ENCODE results near the gene RPTOR.

The RPTOR gene

GRCh38 chr17:80655608-80656007, 111.0 kb downstream of the RPTOR start:
- TF ChIP-seq EZH2 (IDR thresholded peaks at IDR 0.05; ENCODE audit: borderline replicate concordance, low read length) = no peak
- no peaks in the 10 kb centered on the region; the same call in 1 of the 2 replicates for H3K36me3 ChIP-seq (ENCODE audit: insufficient read depth, low read length)
- no peak overlapping the region for H2AFZ ChIP-seq (ENCODE audit: low read length)
- H4K20me1 ChIP-seq (ENCODE audit: insufficient read depth, low read length) = no peaks in the 10 kb centered on the region
- H3K79me2 ChIP-seq (ENCODE audit: insufficient read depth, low read length) = peaks cover 11% of the 10 kb centered on the region; the same call in 1 of the 2 replicates
- no peaks in the 10 kb centered on the region for H3F3A ChIP-seq (ENCODE audit: insufficient read depth, low read length)
- no peak overlapping the region for H3K4me3 ChIP-seq (ENCODE audit: low read depth, low read length, poor library complexity, severe bottlenecking)
- no peaks in the 10 kb centered on the region for H3K9me2 ChIP-seq (ENCODE audit: low read depth, low read length)
- peaks cover 11% of the 10 kb centered on the region for H3K4me1 ChIP-seq (ENCODE audit: insufficient read depth, low read length, severe bottlenecking)
- no peaks in the 10 kb centered on the region for H3K27me3 ChIP-seq (ENCODE audit: insufficient read depth, low read length)
- H3K4me2 ChIP-seq (ENCODE audit: low read length) = no peak overlapping the region
- peaks cover 7% of the 10 kb centered on the region; the same call in 1 of the 2 replicates for H3K9me3 ChIP-seq (ENCODE audit: low read length)
- no peak overlapping the region for H3K27ac ChIP-seq (ENCODE audit: low read depth, low read length, poor library complexity, severe bottlenecking)
- H3K9ac ChIP-seq (ENCODE audit: low read length) = no peak overlapping the region

GRCh38 chr17:80656590-80656989, 112.0 kb downstream of the RPTOR start:
- Histone ChIP-seq H2AFZ (ENCODE audit: low read length) (no peak overlapping the region), H3K9me2 (ENCODE audit: low read depth, low read length) (no peaks in the 10 kb centered on the region), H3K9ac (ENCODE audit: low read length) (no peak overlapping the region), H3K79me2 (ENCODE audit: insufficient read depth, low read length) (peaks cover 11% of the 10 kb centered on the region; the same call in 1 of the 2 replicates), H3K36me3 (ENCODE audit: insufficient read depth, low read length) (no peaks in the 10 kb centered on the region; the same call in 1 of the 2 replicates), H3K4me3 (ENCODE audit: low read depth, low read length, poor library complexity, severe bottlenecking) (no peak overlapping the region), H3F3A (ENCODE audit: insufficient read depth, low read length) (no peaks in the 10 kb centered on the region), H3K27me3 (ENCODE audit: insufficient read depth, low read length) (no peaks in the 10 kb centered on the region), H3K27ac (ENCODE audit: low read depth, low read length, poor library complexity, severe bottlenecking) (no peak overlapping the region), H4K20me1 (ENCODE audit: insufficient read depth, low read length) (no peaks in the 10 kb centered on the region), H3K4me2 (ENCODE audit: low read length) (no peak overlapping the region), H3K4me1 (ENCODE audit: insufficient read depth, low read length, severe bottlenecking) (peaks cover 12% of the 10 kb centered on the region), H3K9me3 (ENCODE audit: low read length) (peaks cover 7% of the 10 kb centered on the region; the same call in 1 of the 2 replicates)
- TF ChIP-seq EZH2 (IDR thresholded peaks at IDR 0.05; ENCODE audit: borderline replicate concordance, low read length) (no peak), CTCF (IDR thresholded peaks at IDR 0.05; ENCODE audit: low read length) (no peak)

- Histone ChIP-seq H3K4me3 (ENCODE audit: low read depth, low read length, poor library complexity, severe bottlenecking) (no peak overlapping the region), H2AFZ (ENCODE audit: low read length) (no peak overlapping the region), H3K9ac (ENCODE audit: low read length) (no peak overlapping the region), H3K36me3 (ENCODE audit: insufficient read depth, low read length) (no peaks in the 10 kb centered on the region; the same call in 1 of the 2 replicates), H3F3A (ENCODE audit: insufficient read depth, low read length) (no peaks in the 10 kb centered on the region), H3K27ac (ENCODE audit: low read depth, low read length, poor library complexity, severe bottlenecking) (no peak overlapping the region), H4K20me1 (ENCODE audit: insufficient read depth, low read length) (no peaks in the 10 kb centered on the region), H3K9me3 (ENCODE audit: low read length) (peaks cover 7% of the 10 kb centered on the region; the same call in 1 of the 2 replicates), H3K27me3 (ENCODE audit: insufficient read depth, low read length) (no peaks in the 10 kb centered on the region), H3K79me2 (ENCODE audit: insufficient read depth, low read length) (peaks cover 10% of the 10 kb centered on the region; the same call in 1 of the 2 replicates), H3K4me1 (ENCODE audit: insufficient read depth, low read length, severe bottlenecking) (peaks cover 14% of the 10 kb centered on the region), H3K4me2 (ENCODE audit: low read length) (no peak overlapping the region), H3K9me2 (ENCODE audit: low read depth, low read length) (no peaks in the 10 kb centered on the region)
- TF ChIP-seq CTCF (IDR thresholded peaks at IDR 0.05; ENCODE audit: low read length) (no peak), EZH2 (IDR thresholded peaks at IDR 0.05; ENCODE audit: borderline replicate concordance, low read length) (no peak)
Measured at GRCh38 chr17:80657561-80657960, 112.9 kb downstream of the RPTOR start.

- no peak overlapping the region for H3K4me2 ChIP-seq (ENCODE audit: low read length)
- H3F3A ChIP-seq (ENCODE audit: insufficient read depth, low read length) = no peaks in the 10 kb centered on the region
- no peaks in the 10 kb centered on the region for H3K9me2 ChIP-seq (ENCODE audit: low read depth, low read length)
- H3K27me3 ChIP-seq (ENCODE audit: insufficient read depth, low read length) = no peaks in the 10 kb centered on the region
- no peaks in the 10 kb centered on the region for H4K20me1 ChIP-seq (ENCODE audit: insufficient read depth, low read length)
- H3K36me3 ChIP-seq (ENCODE audit: insufficient read depth, low read length) = no peaks in the 10 kb centered on the region; the same call in 1 of the 2 replicates
- H3K4me3 ChIP-seq (ENCODE audit: low read depth, low read length, poor library complexity, severe bottlenecking) = no peak overlapping the region
- H3K9me3 ChIP-seq (ENCODE audit: low read length) = peaks cover 7% of the 10 kb centered on the region; the same call in 1 of the 2 replicates
- H2AFZ ChIP-seq (ENCODE audit: low read length) = no peak overlapping the region
- TF ChIP-seq EZH2 (IDR thresholded peaks at IDR 0.05; ENCODE audit: borderline replicate concordance, low read length) = no peak
- TF ChIP-seq CTCF (IDR thresholded peaks at IDR 0.05; ENCODE audit: low read length) = no peak
- no peak overlapping the region for H3K27ac ChIP-seq (ENCODE audit: low read depth, low read length, poor library complexity, severe bottlenecking)
- peaks cover 27% of the 10 kb centered on the region for H3K4me1 ChIP-seq (ENCODE audit: insufficient read depth, low read length, severe bottlenecking)
- peaks cover 4% of the 10 kb centered on the region; the same call in 1 of the 2 replicates for H3K79me2 ChIP-seq (ENCODE audit: insufficient read depth, low read length)
- no peak overlapping the region for H3K9ac ChIP-seq (ENCODE audit: low read length)
Measured at GRCh38 chr17:80658821-80659220, 114.2 kb downstream of the RPTOR start.

Data from OCI-LY1 (cell line).